Gastrocnemius medialis (tissue), 4 donors: ENCODE measurements around the gene LIN7C.

Experiments
- POLR2A ChIP-seq, 2 donors: fragments of 450-650 bp; IDR thresholded peaks; one replicate each; pipeline ENCODE4 v1.6.1; 2017; ENCODE audit warnings: antibody characterized with exemption in 2 of 2, mild to moderate bottlenecking in 2 of 2, moderate library complexity in 2 of 2
- TF ChIP-seq, protein P1 (sequence below), 5 experiments: fragments of 450-650 bp in 3 of 5; fragments of 200-600 bp in 2 of 5; sonication (generic) in 2 of 5; IDR thresholded peaks in 4 of 5; conservative IDR thresholded peaks in 1 of 5; 1 replicate in 4 of 5; 2 replicates in 1 of 5; pipeline ENCODE4 v1.5.1; 2016 to 2019; ENCODE audit warnings: antibody characterized with exemption in 5 of 5, mild to moderate bottlenecking in 3 of 5, moderate library complexity in 3 of 5

DNA sequence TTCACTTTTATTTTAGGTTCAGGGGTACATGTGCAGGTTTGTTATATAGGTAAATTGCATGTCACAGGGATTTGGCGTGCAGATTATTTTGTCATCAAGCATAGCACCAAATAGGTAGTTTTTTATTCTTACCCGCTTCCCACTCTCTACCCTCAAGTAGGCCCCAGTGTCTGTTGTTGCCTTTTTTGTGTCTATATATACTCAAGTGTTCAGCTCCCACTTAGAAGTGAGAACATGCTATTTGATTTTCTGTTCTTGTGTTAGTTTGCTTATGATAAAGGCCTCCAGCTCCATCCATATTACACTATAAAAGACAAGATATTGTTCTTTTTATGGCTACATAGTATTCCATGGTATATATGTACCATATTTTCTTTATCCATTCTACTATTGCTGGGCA lies 28.5 kb upstream of the LIN7C start:
- TF ChIP-seq, protein P1, sequence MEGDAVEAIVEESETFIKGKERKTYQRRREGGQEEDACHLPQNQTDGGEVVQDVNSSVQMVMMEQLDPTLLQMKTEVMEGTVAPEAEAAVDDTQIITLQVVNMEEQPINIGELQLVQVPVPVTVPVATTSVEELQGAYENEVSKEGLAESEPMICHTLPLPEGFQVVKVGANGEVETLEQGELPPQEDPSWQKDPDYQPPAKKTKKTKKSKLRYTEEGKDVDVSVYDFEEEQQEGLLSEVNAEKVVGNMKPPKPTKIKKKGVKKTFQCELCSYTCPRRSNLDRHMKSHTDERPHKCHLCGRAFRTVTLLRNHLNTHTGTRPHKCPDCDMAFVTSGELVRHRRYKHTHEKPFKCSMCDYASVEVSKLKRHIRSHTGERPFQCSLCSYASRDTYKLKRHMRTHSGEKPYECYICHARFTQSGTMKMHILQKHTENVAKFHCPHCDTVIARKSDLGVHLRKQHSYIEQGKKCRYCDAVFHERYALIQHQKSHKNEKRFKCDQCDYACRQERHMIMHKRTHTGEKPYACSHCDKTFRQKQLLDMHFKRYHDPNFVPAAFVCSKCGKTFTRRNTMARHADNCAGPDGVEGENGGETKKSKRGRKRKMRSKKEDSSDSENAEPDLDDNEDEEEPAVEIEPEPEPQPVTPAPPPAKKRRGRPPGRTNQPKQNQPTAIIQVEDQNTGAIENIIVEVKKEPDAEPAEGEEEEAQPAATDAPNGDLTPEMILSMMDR (IDR thresholded peaks at IDR 0.05 in 4 of 5, conservative IDR thresholded peaks at IDR 0.05 in 1 of 5), result no peak
- no peak for TF ChIP-seq POLR2A (IDR thresholded peaks at IDR 0.05)
